IMR-90 (cell line): ENCODE data around the gene TWIST1. TPM values are rescaled to one million over a fixed set of nuclear protein-coding genes. Genes with fewer than 3 reads are reported as not detected.

ENCODE experiments used
- ATAC-seq: fragments of 200-7000 bp; cut with Tn5 transposase; 2 replicates; pipeline ENCODE4 v1.9.1; 2020; ENCODE audit warnings: low read depth, mild to moderate bottlenecking, moderate library complexity
- BruUV-seq: library from RNA; stranded (reverse); fragments of 400-500 nt; replicated peaks from 2 replicates; lab custom pipeline; 2021; lab: Mats Ljungman, UMichigan
- CTCF ChIA-PET: fragments of 300-600 bp; formaldehyde crosslinking; extraction: SDS; loops from one replicate; lab custom pipeline; 2021; ENCODE audit warnings: antibody characterized with exemption; lab: Yijun Ruan, JAX
- POLR2A ChIA-PET: fragments of 300-600 bp; sonication (Branson Sonifier 250); formaldehyde crosslinking; loops from one replicate; lab custom pipeline; 2022; ENCODE audit warnings: antibody characterized with exemption; ENCODE audit not compliant: unreplicated experiment; lab: Charles Lee
- DNase-seq: peaks from one replicate; pipeline ENCODE4 v3.0.0; 2013
- H2AFZ ChIP-seq: replicated peaks from 2 replicates; pipeline ENCODE3; 2013; ENCODE audit warnings: low read length, mild to moderate bottlenecking; ENCODE audit not compliant: poor library complexity
- H2AK5ac ChIP-seq: 2 replicates; pipeline ENCODE4 v1.6.1; 2013; ENCODE audit warnings: low read depth, low read length, inconsistent platforms
- H2AK9ac ChIP-seq: replicated peaks from 2 replicates; pipeline ENCODE3; 2013; ENCODE audit warnings: mild to moderate bottlenecking, low read depth, low read length, moderate library complexity; ENCODE audit not compliant: poor library complexity
- H2BK120ac ChIP-seq: 2 replicates; pipeline ENCODE4 v1.6.1; 2013; ENCODE audit warnings: low read depth, low read length, inconsistent platforms
- H2BK15ac ChIP-seq: 3 replicates; pipeline ENCODE4 v1.6.1; 2013; ENCODE audit warnings: low read depth, low read length, inconsistent platforms
- H2BK20ac ChIP-seq: 2 replicates; pipeline ENCODE4 v1.6.1; 2013; ENCODE audit warnings: low read depth, mild to moderate bottlenecking, inconsistent platforms, low read length, moderate library complexity
- H2BK5ac ChIP-seq: 2 replicates; pipeline ENCODE4 v1.6.1; 2013; ENCODE audit warnings: mild to moderate bottlenecking, low read depth, low read length, inconsistent platforms; ENCODE audit not compliant: poor library complexity, severe bottlenecking
- H3K14ac ChIP-seq: replicated peaks from 2 replicates; pipeline ENCODE4 v1.6.1; 2013; ENCODE audit warnings: low read depth, low read length, inconsistent platforms
- H3K18ac ChIP-seq: 2 replicates; pipeline ENCODE4 v1.6.1; 2013; ENCODE audit warnings: low read depth, low read length, control low read depth
- H3K23ac ChIP-seq: 2 replicates; pipeline ENCODE4 v1.6.1; 2013; ENCODE audit warnings: low read depth, low read length, inconsistent platforms
- H3K27ac ChIP-seq: 2 replicates; pipeline ENCODE4 v1.5.1; 2013; ENCODE audit warnings: mild to moderate bottlenecking, control low read depth, low read length; ENCODE audit not compliant: insufficient read depth
- H3K27me3 ChIP-seq: 2 replicates; pipeline ENCODE4 v1.6.1; 2013; ENCODE audit warnings: low read length; ENCODE audit not compliant: control insufficient read depth, insufficient read depth
- H3K36me3 ChIP-seq: 2 replicates; pipeline ENCODE4 v1.6.1; 2013; ENCODE audit warnings: low read length, mixed read lengths; ENCODE audit not compliant: control insufficient read depth, insufficient read depth
- H3K4ac ChIP-seq: 2 replicates; pipeline ENCODE4 v1.6.1; 2013; ENCODE audit warnings: low read depth, low read length, inconsistent platforms
- H3K4me1 ChIP-seq: 2 replicates; pipeline ENCODE4 v1.6.1; 2013; ENCODE audit warnings: low read length, mixed read lengths; ENCODE audit not compliant: control insufficient read depth, insufficient read depth
- H3K4me2 ChIP-seq: 2 replicates; pipeline ENCODE4 v1.6.1; 2013; ENCODE audit warnings: low read depth, mild to moderate bottlenecking, control low read depth, low read length, moderate library complexity
- H3K4me3 ChIP-seq: 2 replicates; pipeline ENCODE4 v1.5.1; 2013; ENCODE audit warnings: low read depth, mild to moderate bottlenecking, control low read depth, low read length, moderate library complexity; ENCODE audit not compliant: insufficient read depth
- H3K56ac ChIP-seq: 2 replicates; pipeline ENCODE4 v1.6.1; 2013; ENCODE audit warnings: low read length, inconsistent platforms; ENCODE audit not compliant: insufficient read depth; ENCODE audit errors: extremely low read depth
- H3K79me1 ChIP-seq, 2 experiments: 2 replicates each; pipeline ENCODE4 v1.6.1; 2013; ENCODE audit warnings: low read length in 2 of 2, inconsistent platforms in 1 of 2, low read depth in 1 of 2
- H3K9ac ChIP-seq: 2 replicates; pipeline ENCODE4 v1.6.1; 2013; ENCODE audit warnings: low read depth, low read length, control low read depth
- H3K9me1 ChIP-seq: 2 replicates; pipeline ENCODE4 v1.6.1; 2013; ENCODE audit warnings: low read length, inconsistent platforms; ENCODE audit not compliant: insufficient read depth
- H3K9me3 ChIP-seq: 2 replicates; pipeline ENCODE4 v1.6.1; 2013; ENCODE audit warnings: low read length; ENCODE audit not compliant: control insufficient read depth, insufficient read depth
- H4K20me1 ChIP-seq: 2 replicates; pipeline ENCODE4 v1.6.1; 2013; ENCODE audit warnings: low read length, inconsistent platforms; ENCODE audit not compliant: insufficient read depth
- H4K5ac ChIP-seq: 2 replicates; pipeline ENCODE4 v1.6.1; 2013; ENCODE audit warnings: mild to moderate bottlenecking, low read depth, low read length, control low read depth
- H4K8ac ChIP-seq, 2 experiments: 2 replicates each; pipeline ENCODE4 v1.6.1; 2013; ENCODE audit warnings: low read depth in 2 of 2, low read length in 2 of 2, control low read depth in 1 of 2, inconsistent platforms in 1 of 2
- H4K91ac ChIP-seq: 2 replicates; pipeline ENCODE4 v1.6.1; 2013; ENCODE audit warnings: low read depth, low read length, inconsistent platforms; ENCODE audit not compliant: insufficient read depth
- BHLHE40 ChIP-seq: fragments of 150-350 bp; IDR thresholded peaks from 2 replicates; pipeline ENCODE4 v1.6.1; 2016; ENCODE audit warnings: mild to moderate bottlenecking, low read depth, low read length
- MAFK ChIP-seq: IDR thresholded peaks from 2 replicates; pipeline ENCODE4 v1.6.1; 2012; ENCODE audit warnings: low read depth, low read length, improper control_type of control experiment
- MAZ ChIP-seq: IDR thresholded peaks from 2 replicates; pipeline ENCODE4 v1.6.1; 2012; ENCODE audit warnings: low read depth, mild to moderate bottlenecking, low read length, improper control_type of control experiment, moderate library complexity, borderline replicate concordance
- RAD21 ChIP-seq: IDR thresholded peaks from 2 replicates; pipeline ENCODE4 v1.6.1; 2012; ENCODE audit warnings: low read length, improper control_type of control experiment
- SMC3 ChIP-seq: fragments of 150-350 bp; IDR thresholded peaks from 2 replicates; pipeline ENCODE4 v1.6.1; 2016; ENCODE audit warnings: low read depth, mild to moderate bottlenecking, antibody characterized with exemption, low read length, moderate library complexity
- WGBS, 2 experiments: methylation state at CpG; one replicate each; pipeline versions ENCODE4 v1.1.5 to v1.1.7; 2013; ENCODE audit warnings: missing lambda C conversion rate in 2 of 2; ENCODE audit not compliant: insufficient read length in 1 of 2; ENCODE audit errors: extremely low coverage in 2 of 2; 5-methylcytosine and 5-hydroxymethylcytosine counted together
- dilution Hi-C: fragments of 300-500 bp; cut with HindIII; formaldehyde crosslinking; loops from one replicate; pipeline ENCODE4 v1.14.3; 2018; ENCODE audit warnings: low sequenced_read_pairs; ENCODE audit not compliant: unreplicated experiment
- in situ Hi-C: fragments of 300-500 bp; cut with MboI; formaldehyde crosslinking; loops from 3 replicates; pipeline ENCODE4 v1.14.3; 2019; ENCODE audit warnings: low sequenced_read_pairs, inconsistent platforms, mixed read lengths
- intact Hi-C: fragments of 100-400 bp; cut with micrococcal nuclease; formaldehyde crosslinking; loops from 2 replicates; pipeline ENCODE4 v1.10.0; 2022
- polyA plus RNA-seq, 3 experiments: library from polyadenylated mRNA; depleted of rRNA; stranded (reverse); fragments of >200 nt; gene quantifications; 2 replicates each; pipeline ENCODE4 v1.2.3, GENCODE V29; 2012; ENCODE audit warnings: low replicate concordance in 1 of 3
- total RNA-seq: library from RNA; depleted of rRNA; stranded (reverse); fragments of >200 nt; gene quantifications from 2 replicates; pipeline ENCODE4 v1.2.3, GENCODE V29; 2012

The TWIST1 gene
- total and polyA plus RNA-seq, 2 of the 4 experiments (the other 2 are of a cell fraction): 5.4 to 42.3 TPM

GRCh38 chr7:19118636-19119371 lies 1.4 kb upstream of the TWIST1 start (continued):
- TF ChIP-seq BHLHE40: no peak
- no peak for TF ChIP-seq MAFK

- peak overlapping the region; percentile 60 for H4K91ac ChIP-seq
- peak overlapping the region; percentile 70 for H3K14ac ChIP-seq
- peak overlapping the region; percentile 62 for H3K4me2 ChIP-seq
- H4K20me1 ChIP-seq: peaks cover 3% of the 10 kb centered on the region; the same call in 1 of the 2 replicates
- BruUV-seq: no TSS peak
- peak overlapping the region; percentile 86 for H2BK5ac ChIP-seq
- 14% methylated on average over 20 of the region's 51 CpGs; no CpG with 5 or more reads in 1 of the 2 experiments for WGBS, 2 experiments
- ChIA-PET CTCF (no interaction called here), POLR2A (interaction anchor here (0.7 kb wide), 1 partner anchor 547 kb away, joined by 3 read pairs; no protein-coding TSS in a partner anchor)
- H3K4ac ChIP-seq: peak overlapping the region; percentile 87
- H3K4me1 ChIP-seq: peaks cover 1% of the 10 kb centered on the region
- H3K27me3 ChIP-seq: no peaks in the 10 kb centered on the region
- in situ Hi-C loops: loop anchor here (10.0 to 25.0 kb wide), 2 partner anchors 423 to 756 kb away; no protein-coding TSS in a partner anchor
- H3K4me3 ChIP-seq: peak overlapping the region; percentile 99
- peak overlapping the region; percentile 35; the same call in 1 of the 2 replicates for H2AK5ac ChIP-seq
- H3K23ac ChIP-seq: peak overlapping the region; percentile 79; the same call in 1 of the 2 replicates
- H4K5ac ChIP-seq: peak overlapping the region; percentile 40
- H2BK20ac ChIP-seq: 0 out of 2 replicates have a peak overlapping the region, but pooled peaks have one; percentile 56
- H3K18ac ChIP-seq: peak overlapping the region; percentile 23; the same call in 1 of the 2 replicates
- H3K56ac ChIP-seq: peak overlapping the region; percentile 54; the same call in 1 of the 2 replicates
- peak overlapping the region; percentile 70 to 74; a peak in 2 of 4 replicates for H4K8ac ChIP-seq
- H3K9me1 ChIP-seq: no peaks in the 10 kb centered on the region
- no peak overlapping the region; the same call in 2 of the 3 replicates for H2BK15ac ChIP-seq
- no peaks in the 10 kb centered on the region for H3K36me3 ChIP-seq
- intact Hi-C loops: loop anchor here (2.0 to 10.0 kb wide), 3 partner anchors 226 to 373 kb away; no protein-coding TSS in a partner anchor
- no peak for TF ChIP-seq BHLHE40
- peak; percentile 24 for TF ChIP-seq RAD21
- no peak for TF ChIP-seq MAZ
- no peak for TF ChIP-seq SMC3
- peaks cover 10 to 29% of the 10 kb centered on the region in 2 experiments for H3K79me1 ChIP-seq
- dilution Hi-C loops: no loop called here
- H2AK9ac ChIP-seq: peak overlapping the region; percentile 89
- ATAC-seq (no peak), DNase-seq (peak; percentile 21)
- H3K27ac ChIP-seq: peak overlapping the region; percentile 87
- H3K9ac ChIP-seq: peak overlapping the region; percentile 51
- peak overlapping the region; percentile 76 for H2BK120ac ChIP-seq
- H2AFZ ChIP-seq: peak overlapping the region; percentile 93
- H3K9me3 ChIP-seq: no peaks in the 10 kb centered on the region
Observed at GRCh38 chr7:19117870-19118608, 603 bp upstream of the TWIST1 start.
